GM19035 (cell line): ENCODE results near the gene CLDND1.

Source experiments
- ATAC-seq: cut with Tn5 transposase; IDR thresholded peaks from one replicate; pipeline ENCODE4 v1.9.1; 2021; ENCODE audit not compliant: unreplicated experiment

CLDND1 gene

GRCh38 chr3:98552232-98553020 is 29.7 kb upstream of the CLDND1 start:
- no peak for ATAC-seq

- ATAC-seq, result no peak
These were observed 29.1 kb upstream of the CLDND1 start for GRCh38 chr3:98551754-98552153.

- no peak for ATAC-seq
These were observed 28.5 kb upstream of the CLDND1 start for GRCh38 chr3:98551236-98551635.

GRCh38 chr3:98550833-98551232 is 28.1 kb upstream of the CLDND1 start:
- no peak for ATAC-seq

- ATAC-seq, result no peak
These were observed 25.8 kb upstream of the CLDND1 start for GRCh38 chr3:98548544-98548943.

GRCh38 chr3:98545940-98546339 is 23.2 kb upstream of the CLDND1 start:
- peak; percentile 49 for ATAC-seq

GRCh38 chr3:98542623-98543022 is 19.9 kb upstream of the CLDND1 start:
- no peak for ATAC-seq

- no peak for ATAC-seq
These were observed 19.0 kb upstream of the CLDND1 start for GRCh38 chr3:98541695-98542094.

- peak; percentile 50 for ATAC-seq
These were observed 17.6 kb upstream of the CLDND1 start for GRCh38 chr3:98540346-98540745.

- peak; percentile 66 for ATAC-seq
These were observed 13.8 kb upstream of the CLDND1 start for GRCh38 chr3:98536456-98537017.

- no peak for ATAC-seq
These were observed 12.0 kb upstream of the CLDND1 start for GRCh38 chr3:98534734-98535133.

GRCh38 chr3:98534168-98534567 is 11.5 kb upstream of the CLDND1 start:
- no peak for ATAC-seq

GRCh38 chr3:98532709-98533571 is 10.2 kb upstream of the CLDND1 start:
- no peak for ATAC-seq

GRCh38 chr3:98532275-98532637 is 9.6 kb upstream of the CLDND1 start:
- ATAC-seq, result peak; percentile 3

GRCh38 chr3:98531622-98532274 is 9.0 kb upstream of the CLDND1 start, which contains the start of gene GPR15:
Gene GPR15, plus strand, starts transcription at chr3:98531978. Its CDS starts 56 bp downstream, at chr3:98532034.
- ATAC-seq, result peak; percentile 37

GRCh38 chr3:98530676-98531075 is 8.0 kb upstream of the CLDND1 start:
- ATAC-seq, result no peak

- ATAC-seq, result no peak
These were observed 7.3 kb upstream of the CLDND1 start for GRCh38 chr3:98529856-98530459.

- no peak for ATAC-seq
These were observed 6.0 kb upstream of the CLDND1 start for GRCh38 chr3:98528474-98529346.

- ATAC-seq, result no peak
These were observed 2.8 kb upstream of the CLDND1 start for GRCh38 chr3:98525494-98525893.
